GM23338 (cell line): Measurements from ENCODE around the gene ADH6.

ENCODE experiments used
- CTCF ChIP-seq, 2 experiments: fragments of 200-600 bp in 1 of 2; sonication (generic) in 1 of 2; conservative IDR thresholded peaks; 2 replicates each; pipeline versions ENCODE4 v1.5.1 to v1.6.1; 2016 to 2017; ENCODE audit warnings: antibody characterized with exemption in 2 of 2, low read depth in 2 of 2, mild to moderate bottlenecking in 2 of 2, moderate library complexity in 1 of 2
- EZH2 ChIP-seq: fragments of 200-600 bp; sonication (generic); IDR thresholded peaks from one replicate; pipeline ENCODE4 v1.8.0; 2017; ENCODE audit warnings: antibody characterized with exemption, mild to moderate bottlenecking, low read depth; ENCODE audit not compliant: unreplicated experiment
- POLR2AphosphoS5 ChIP-seq: IDR thresholded peaks from 2 replicates; pipeline ENCODE4 v1.6.1; 2016; ENCODE audit warnings: antibody characterized with exemption, low read depth

GRCh38 chr4:99235955-99236354, 16.9 kb upstream of the ADH6 start:
- TF ChIP-seq POLR2AphosphoS5 (no peak), CTCF (conservative IDR thresholded peaks at IDR 0.05; ENCODE audit: low read depth in 2 of 2) (no peak), EZH2 (no peak)
